ENCODE data around the gene MTM1.

Gene MTM1

DNA sequence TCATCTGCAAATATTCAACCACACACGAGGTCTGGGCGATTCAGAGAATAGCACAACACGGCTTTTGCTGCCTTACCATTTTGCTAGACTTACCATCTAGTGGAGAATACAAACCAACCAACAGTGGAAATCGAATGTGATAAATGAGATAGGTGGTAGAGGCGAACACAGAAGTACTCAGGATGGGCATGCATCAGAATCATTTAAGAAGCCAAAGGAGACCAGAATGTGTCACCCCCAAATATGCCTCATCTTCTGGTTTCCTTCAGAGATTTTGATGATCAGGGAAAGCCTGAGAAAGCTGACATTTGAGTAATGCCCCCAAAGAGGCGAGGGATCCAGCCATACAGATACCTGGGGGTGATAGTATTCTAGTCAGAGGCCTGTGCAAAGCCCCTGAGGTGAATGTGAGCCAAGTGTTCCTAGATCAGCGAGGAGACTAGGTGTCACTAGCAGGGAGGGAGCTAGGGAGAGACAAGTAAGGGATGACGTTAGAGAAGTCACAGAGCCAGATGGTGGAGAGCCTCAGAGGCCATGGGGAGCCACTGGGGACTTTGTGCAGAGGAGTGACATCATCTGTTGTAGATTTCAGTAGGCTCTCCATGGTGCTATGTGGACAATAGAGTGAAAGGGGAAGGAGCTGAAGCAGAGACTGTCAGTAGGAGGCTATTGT is 126.5 kb downstream of the MTM1 start:
- H2AFZ ChIP-seq (ENCODE audit: low read length) = no peak overlapping the region
- peak overlapping the region; percentile 82 for H3K4me2 ChIP-seq (ENCODE audit: low read depth, low read length, poor library complexity, severe bottlenecking)
- H3K9ac ChIP-seq (ENCODE audit: low read depth, low read length, poor library complexity, severe bottlenecking) = peak overlapping the region; percentile 66
- peak overlapping the region; percentile 83 for H3K4me3 ChIP-seq (ENCODE audit: low read length, poor library complexity, severe bottlenecking)
- H3K9me2 ChIP-seq (replicated peaks; ENCODE audit: low read depth, low read length) = no peaks in the 10 kb centered on the region
- H4K20me1 ChIP-seq (ENCODE audit: insufficient read depth, low read length, poor library complexity, severe bottlenecking) = peaks cover 11% of the 10 kb centered on the region
- no peaks in the 10 kb centered on the region; the same call in 1 of the 2 replicates for H3F3A ChIP-seq (ENCODE audit: low read depth)
- no peaks in the 10 kb centered on the region for H3K27me3 ChIP-seq (ENCODE audit: insufficient read depth, low read length, poor library complexity, severe bottlenecking)
- peaks cover 52% of the 10 kb centered on the region for H3K79me2 ChIP-seq (ENCODE audit: insufficient read depth, low read length)
- H3K36me3 ChIP-seq (ENCODE audit: insufficient read depth, low read length) = no peaks in the 10 kb centered on the region
- no peaks in the 10 kb centered on the region for H3K9me3 ChIP-seq (ENCODE audit: insufficient read depth, low read depth, low read length)
- TF ChIP-seq EZH2phosphoT487 (IDR thresholded peaks at IDR 0.05; ENCODE audit: borderline replicate concordance) = no peak
- TF ChIP-seq, protein P1, sequence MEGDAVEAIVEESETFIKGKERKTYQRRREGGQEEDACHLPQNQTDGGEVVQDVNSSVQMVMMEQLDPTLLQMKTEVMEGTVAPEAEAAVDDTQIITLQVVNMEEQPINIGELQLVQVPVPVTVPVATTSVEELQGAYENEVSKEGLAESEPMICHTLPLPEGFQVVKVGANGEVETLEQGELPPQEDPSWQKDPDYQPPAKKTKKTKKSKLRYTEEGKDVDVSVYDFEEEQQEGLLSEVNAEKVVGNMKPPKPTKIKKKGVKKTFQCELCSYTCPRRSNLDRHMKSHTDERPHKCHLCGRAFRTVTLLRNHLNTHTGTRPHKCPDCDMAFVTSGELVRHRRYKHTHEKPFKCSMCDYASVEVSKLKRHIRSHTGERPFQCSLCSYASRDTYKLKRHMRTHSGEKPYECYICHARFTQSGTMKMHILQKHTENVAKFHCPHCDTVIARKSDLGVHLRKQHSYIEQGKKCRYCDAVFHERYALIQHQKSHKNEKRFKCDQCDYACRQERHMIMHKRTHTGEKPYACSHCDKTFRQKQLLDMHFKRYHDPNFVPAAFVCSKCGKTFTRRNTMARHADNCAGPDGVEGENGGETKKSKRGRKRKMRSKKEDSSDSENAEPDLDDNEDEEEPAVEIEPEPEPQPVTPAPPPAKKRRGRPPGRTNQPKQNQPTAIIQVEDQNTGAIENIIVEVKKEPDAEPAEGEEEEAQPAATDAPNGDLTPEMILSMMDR (conservative IDR thresholded peaks at IDR 0.05; ENCODE audit: low read length) = no peak
- H3K4me1 ChIP-seq (ENCODE audit: insufficient read depth, low read length, poor library complexity, severe bottlenecking) = peaks cover 38% of the 10 kb centered on the region

DNA sequence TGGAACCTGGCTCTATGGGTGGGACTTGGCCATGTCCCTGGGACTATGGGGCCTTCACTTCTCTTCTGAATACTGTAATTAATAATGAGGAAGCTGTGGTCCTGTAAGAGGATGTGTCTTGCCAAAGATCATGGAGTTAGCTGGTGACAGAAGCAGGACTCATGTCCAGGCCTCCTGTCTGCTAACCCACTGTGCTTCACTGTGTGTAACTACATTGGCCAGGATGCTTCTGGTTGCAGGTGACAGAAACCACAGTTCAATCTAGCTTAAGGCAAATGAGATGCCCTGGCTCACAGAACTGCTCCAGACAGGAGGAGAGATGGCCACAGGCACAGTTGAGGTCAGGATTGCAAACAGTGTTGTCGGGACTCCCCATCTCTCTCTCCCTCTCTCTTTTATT is 127.9 kb downstream of the MTM1 start:
- TF ChIP-seq, protein P1 (conservative IDR thresholded peaks at IDR 0.05; ENCODE audit: low read length) = no peak
- TF ChIP-seq EZH2phosphoT487 (IDR thresholded peaks at IDR 0.05; ENCODE audit: borderline replicate concordance) = no peak
- peak overlapping the region; percentile 82 for H3K4me2 ChIP-seq (ENCODE audit: low read depth, low read length, poor library complexity, severe bottlenecking)
- H2AFZ ChIP-seq (ENCODE audit: low read length) = no peak overlapping the region
- no peaks in the 10 kb centered on the region for H3K27me3 ChIP-seq (ENCODE audit: insufficient read depth, low read length, poor library complexity, severe bottlenecking)
- peaks cover 11% of the 10 kb centered on the region for H4K20me1 ChIP-seq (ENCODE audit: insufficient read depth, low read length, poor library complexity, severe bottlenecking)
- H3F3A ChIP-seq (ENCODE audit: low read depth) = no peaks in the 10 kb centered on the region; the same call in 1 of the 2 replicates
- peaks cover 38% of the 10 kb centered on the region for H3K4me1 ChIP-seq (ENCODE audit: insufficient read depth, low read length, poor library complexity, severe bottlenecking)
- H3K9me3 ChIP-seq (ENCODE audit: insufficient read depth, low read depth, low read length) = no peaks in the 10 kb centered on the region
- peaks cover under 1% of the 10 kb centered on the region; the same call in 1 of the 2 replicates for H3K36me3 ChIP-seq (ENCODE audit: insufficient read depth, low read length)
- H3K9ac ChIP-seq (ENCODE audit: low read depth, low read length, poor library complexity, severe bottlenecking) = no peak overlapping the region
- H3K4me3 ChIP-seq (ENCODE audit: low read length, poor library complexity, severe bottlenecking) = peak overlapping the region; percentile 83
- H3K9me2 ChIP-seq (replicated peaks; ENCODE audit: low read depth, low read length) = no peaks in the 10 kb centered on the region
- peaks cover 57% of the 10 kb centered on the region for H3K79me2 ChIP-seq (ENCODE audit: insufficient read depth, low read length)

DNA sequence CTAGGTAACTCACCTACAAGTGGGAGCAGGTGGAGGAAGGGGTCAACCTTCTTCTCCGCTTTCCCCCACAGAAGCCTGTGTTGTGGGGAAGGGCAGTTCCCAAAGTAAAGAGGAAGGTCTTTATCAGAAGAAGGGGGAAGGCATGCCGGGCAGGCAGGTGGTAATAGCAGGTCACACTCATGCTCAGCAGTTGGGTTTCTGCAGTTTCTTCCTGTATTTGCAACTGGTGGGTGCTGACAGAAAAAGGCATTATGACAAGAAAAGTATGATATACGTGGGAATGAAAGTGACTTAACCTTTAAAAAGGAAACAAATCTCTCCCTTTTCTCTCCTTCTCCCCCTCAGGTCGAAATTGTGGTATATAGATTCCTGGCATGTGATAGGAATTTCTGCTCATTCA is 128.4 kb downstream of the MTM1 start:
- peak overlapping the region; percentile 83 for H3K4me3 ChIP-seq (ENCODE audit: low read length, poor library complexity, severe bottlenecking)
- no peaks in the 10 kb centered on the region for H3K27me3 ChIP-seq (ENCODE audit: insufficient read depth, low read length, poor library complexity, severe bottlenecking)
- peaks cover 34% of the 10 kb centered on the region for H3K4me1 ChIP-seq (ENCODE audit: insufficient read depth, low read length, poor library complexity, severe bottlenecking)
- H4K20me1 ChIP-seq (ENCODE audit: insufficient read depth, low read length, poor library complexity, severe bottlenecking) = peaks cover 11% of the 10 kb centered on the region
- peaks cover 5% of the 10 kb centered on the region; the same call in 1 of the 2 replicates for H3K36me3 ChIP-seq (ENCODE audit: insufficient read depth, low read length)
- H3F3A ChIP-seq (ENCODE audit: low read depth) = no peaks in the 10 kb centered on the region; the same call in 1 of the 2 replicates
- peak overlapping the region; percentile 82 for H3K4me2 ChIP-seq (ENCODE audit: low read depth, low read length, poor library complexity, severe bottlenecking)
- H3K9me2 ChIP-seq (replicated peaks; ENCODE audit: low read depth, low read length) = no peaks in the 10 kb centered on the region
- no peak overlapping the region for H2AFZ ChIP-seq (ENCODE audit: low read length)
- H3K79me2 ChIP-seq (ENCODE audit: insufficient read depth, low read length) = peaks cover 61% of the 10 kb centered on the region
- no peaks in the 10 kb centered on the region for H3K9me3 ChIP-seq (ENCODE audit: insufficient read depth, low read depth, low read length)
- no peak for TF ChIP-seq EZH2phosphoT487 (IDR thresholded peaks at IDR 0.05; ENCODE audit: borderline replicate concordance)
- TF ChIP-seq, protein P1 (conservative IDR thresholded peaks at IDR 0.05; ENCODE audit: low read length) = no peak
- H3K9ac ChIP-seq (ENCODE audit: low read depth, low read length, poor library complexity, severe bottlenecking) = no peak overlapping the region
